Sigmoid colon (tissue), 7 donors: ENCODE data around the gene TMEM107. TPM values are rescaled to one million over a fixed set of nuclear protein-coding genes. Genes with fewer than 3 reads are reported as not detected.

Experiments
- DNase-seq: peaks from one replicate; pipeline ENCODE4 v3.0.0-alpha.2; 2019
- H3K27ac ChIP-seq, 4 donors: fragments of 200-600 bp; sonication (generic); one replicate each; pipeline ENCODE4 v1.5.1; 2016 to 2019; ENCODE audit warnings: mild to moderate bottlenecking in 1 of 4
- H3K27me3 ChIP-seq, 3 donors: fragments of 200-600 bp; sonication (generic); one replicate each; pipeline ENCODE4 v1.5.1; 2019; ENCODE audit warnings: mild to moderate bottlenecking in 1 of 3
- H3K36me3 ChIP-seq, 4 donors: fragments of 200-600 bp; sonication (generic); one replicate each; pipeline ENCODE4 v1.5.1; 2016 to 2019
- H3K4me1 ChIP-seq, 4 donors: fragments of 200-600 bp; sonication (generic); one replicate each; pipeline ENCODE4 v1.5.1; 2017 to 2019
- H3K4me3 ChIP-seq, 4 donors: fragments of 200-600 bp; sonication (generic); one replicate each; pipeline ENCODE4 v1.5.1; 2017 to 2019; ENCODE audit warnings: mild to moderate bottlenecking in 2 of 4, moderate library complexity in 1 of 4
- H3K9me3 ChIP-seq, 4 donors: fragments of 200-600 bp in 3 of 4; sonication (generic) in 3 of 4; one replicate each; pipeline versions ENCODE4 v1.5.1 to v1.6.1; 2013 to 2019
- EP300 ChIP-seq, 4 donors: sonication (generic); formaldehyde crosslinking; IDR thresholded peaks; one replicate each; pipeline ENCODE4 v1.6.1; 2017; ENCODE audit warnings: antibody characterized with exemption in 4 of 4
- POLR2A ChIP-seq, 2 donors: fragments of 450-650 bp; IDR thresholded peaks; one replicate each; pipeline ENCODE4 v1.6.1; 2016; ENCODE audit warnings: antibody characterized with exemption in 2 of 2, mild to moderate bottlenecking in 2 of 2, moderate library complexity in 2 of 2
- POLR2AphosphoS5 ChIP-seq, 4 donors: sonication (generic); formaldehyde crosslinking; IDR thresholded peaks; one replicate each; pipeline ENCODE4 v1.6.1; 2017; ENCODE audit warnings: antibody characterized with exemption in 4 of 4
- WGBS, 2 donors: extraction: QIAGEN DNeasy Blood & Tissue Kit; methylation state at CpG; one replicate each; pipeline ENCODE4 v1.1.7; 2013; 5-methylcytosine and 5-hydroxymethylcytosine counted together
- intact Hi-C: fragments of 100-400 bp; cut with DNase I; formaldehyde crosslinking; loops from one replicate; pipeline ENCODE4 v1.15.1; 2023
- polyA plus RNA-seq, 3 donors: library from polyadenylated mRNA; stranded (reverse); fragments of 200-250 nt; gene quantifications; one replicate each; pipeline ENCODE4 v1.2.3, GENCODE V29; 2013
- total RNA-seq, 4 donors: library from RNA; depleted of rRNA; stranded (reverse); fragments of >200 nt; gene quantifications; one replicate each; pipeline ENCODE4 v1.1.0, GENCODE V29; 2016
- TF ChIP-seq, protein P1 (sequence below), 4 experiments: fragments of 450-650 bp in 3 of 4; fragments of 200-600 bp in 1 of 4; IDR thresholded peaks; one replicate each; pipeline ENCODE4 v1.5.1; 2016 to 2019; ENCODE audit warnings: antibody characterized with exemption in 4 of 4, mild to moderate bottlenecking in 3 of 4, moderate library complexity in 2 of 4
- donor health status: healthy with polysubstance abuse.
- donor health status: Bipolar disorder and iron deficiency.
- donor health status: healthy.

The TMEM107 gene
- total and polyA plus RNA-seq, 7 donors: 4.6 to 61.7 (median 14.4) TPM

DNA sequence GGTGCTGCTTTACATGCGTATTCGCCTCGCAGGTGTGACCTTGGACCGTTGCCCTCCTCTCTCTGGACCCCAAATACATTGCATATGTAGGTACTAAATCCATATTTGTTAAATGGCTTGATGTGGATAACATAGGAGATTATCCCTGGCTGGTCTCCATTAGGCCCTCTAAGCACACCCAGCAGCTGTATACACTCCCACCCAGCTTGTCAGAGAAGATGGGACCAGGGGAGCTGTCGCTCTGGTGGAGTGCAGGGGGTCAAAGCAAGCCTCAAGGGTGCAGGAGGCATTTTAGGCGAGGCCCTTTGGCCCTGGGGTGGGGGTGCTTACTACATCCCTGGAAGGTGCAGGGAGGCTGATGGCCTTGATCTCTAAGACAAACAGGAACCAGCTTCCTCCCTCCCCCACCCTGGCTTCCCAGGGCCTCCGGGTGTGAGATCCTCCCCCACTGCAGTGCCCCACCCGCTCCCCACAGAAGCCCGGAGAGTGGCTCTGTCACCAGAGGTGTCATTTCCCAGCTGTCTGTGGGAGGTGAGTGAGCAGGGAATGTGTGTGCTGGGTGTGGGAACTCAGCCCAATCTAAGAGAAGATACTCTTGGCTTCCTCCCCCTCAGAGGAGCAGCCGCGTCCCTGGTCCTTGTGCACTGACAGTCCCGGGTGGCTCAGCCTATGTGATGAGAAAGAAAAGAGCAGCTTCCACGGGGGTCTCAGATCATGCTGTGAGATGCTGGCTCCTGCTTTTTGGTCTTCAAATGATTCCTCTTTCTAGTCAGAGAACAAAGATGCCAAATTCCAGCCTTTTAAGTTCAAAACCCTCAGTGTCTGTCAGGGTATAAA lies 12.0 kb downstream of the TMEM107 start:
- Histone ChIP-seq H3K27ac (peak overlapping the region; percentile 98 to 100 (median 99)), H3K27me3 (no peaks in the 10 kb centered on the region), H3K4me3 (no peak overlapping the region), H3K36me3 (peaks cover 0 to 20% (median 13%) of the 10 kb centered on the region in 4 donors), H3K9me3 (no peaks in the 10 kb centered on the region), H3K4me1 (peaks cover 0 to 45% (median 40%) of the 10 kb centered on the region in 4 donors)
- intact Hi-C loops: loop anchor here (5.0 kb wide), 1 partner anchor 58 kb away; no protein-coding TSS in a partner anchor
- TF ChIP-seq POLR2AphosphoS5 (IDR thresholded peaks at IDR 0.05): peak in 2 of 4 donors; percentile 21 to 63
- TF ChIP-seq POLR2A (IDR thresholded peaks at IDR 0.05): no peak
- 13 to 31% methylated on average over 13 of the region's 13 CpGs for WGBS, 2 donors
- peak; percentile 92 for DNase-seq

DNA sequence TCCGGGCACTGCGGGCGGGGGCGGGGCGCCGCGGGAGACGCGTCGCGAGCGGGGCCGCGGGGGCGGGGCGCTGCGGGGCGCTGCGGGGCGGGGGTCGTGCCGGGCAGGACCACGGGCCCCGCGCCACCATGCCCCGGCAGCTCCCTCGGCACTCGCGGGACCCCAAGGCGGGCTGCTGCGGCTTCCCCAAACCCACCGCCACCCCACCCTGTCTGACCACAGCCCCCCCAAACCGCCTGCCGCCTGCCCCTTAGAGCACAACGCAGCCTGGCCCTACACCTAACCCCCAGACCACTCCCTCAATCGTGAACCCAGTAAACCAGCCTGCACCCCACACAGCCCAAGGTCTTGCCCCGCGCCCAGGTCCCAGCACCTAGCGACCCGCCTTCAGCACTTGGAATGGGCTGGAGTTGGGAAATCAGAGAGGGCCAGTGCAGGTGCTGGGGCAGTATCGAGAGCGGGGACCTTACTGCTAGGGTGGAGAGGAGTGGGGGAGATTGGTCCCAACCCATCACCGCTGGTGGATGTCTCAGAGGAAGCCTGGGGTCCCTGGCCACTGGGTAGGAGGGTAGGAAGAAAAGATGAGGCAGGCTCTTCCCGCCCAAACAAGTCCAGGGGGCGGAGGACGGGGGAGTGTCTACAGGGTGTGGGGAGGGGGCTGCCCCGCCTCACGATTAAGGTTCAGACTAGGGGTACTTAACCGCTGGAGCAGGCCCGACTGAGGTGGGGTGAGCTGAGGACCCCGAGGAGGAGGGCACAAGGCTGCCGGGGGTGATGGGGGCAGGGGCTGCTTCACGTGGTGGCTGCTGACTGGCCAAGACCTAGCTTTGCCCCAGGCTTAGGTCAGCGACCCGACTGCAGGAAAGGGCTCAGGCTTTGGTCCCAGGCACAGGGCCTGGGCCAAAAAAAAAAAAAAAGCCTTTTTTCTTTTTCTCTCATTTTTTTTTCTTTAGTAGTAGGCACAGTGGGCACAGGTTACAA lies 12.9 kb downstream of the TMEM107 start:
- peak overlapping the region; percentile 98 to 100 (median 99) for H3K27ac ChIP-seq
- H3K27me3 ChIP-seq: no peaks in the 10 kb centered on the region
- 12 to 14% methylated on average over 55 of the region's 55 CpGs for WGBS, 2 donors
- H3K4me3 ChIP-seq: peak overlapping the region; percentile 46 to 99 (median 91)
- H3K4me1 ChIP-seq: peaks cover 0 to 53% (median 48%) of the 10 kb centered on the region in 4 donors
- peaks cover 0 to 21% (median 14%) of the 10 kb centered on the region in 4 donors for H3K36me3 ChIP-seq
- peak; percentile 81 for DNase-seq
- intact Hi-C loops: loop anchor here (5.0 kb wide), 1 partner anchor 59 kb away; no protein-coding TSS in a partner anchor
- no peaks in the 10 kb centered on the region for H3K9me3 ChIP-seq
- TF ChIP-seq, protein P1, sequence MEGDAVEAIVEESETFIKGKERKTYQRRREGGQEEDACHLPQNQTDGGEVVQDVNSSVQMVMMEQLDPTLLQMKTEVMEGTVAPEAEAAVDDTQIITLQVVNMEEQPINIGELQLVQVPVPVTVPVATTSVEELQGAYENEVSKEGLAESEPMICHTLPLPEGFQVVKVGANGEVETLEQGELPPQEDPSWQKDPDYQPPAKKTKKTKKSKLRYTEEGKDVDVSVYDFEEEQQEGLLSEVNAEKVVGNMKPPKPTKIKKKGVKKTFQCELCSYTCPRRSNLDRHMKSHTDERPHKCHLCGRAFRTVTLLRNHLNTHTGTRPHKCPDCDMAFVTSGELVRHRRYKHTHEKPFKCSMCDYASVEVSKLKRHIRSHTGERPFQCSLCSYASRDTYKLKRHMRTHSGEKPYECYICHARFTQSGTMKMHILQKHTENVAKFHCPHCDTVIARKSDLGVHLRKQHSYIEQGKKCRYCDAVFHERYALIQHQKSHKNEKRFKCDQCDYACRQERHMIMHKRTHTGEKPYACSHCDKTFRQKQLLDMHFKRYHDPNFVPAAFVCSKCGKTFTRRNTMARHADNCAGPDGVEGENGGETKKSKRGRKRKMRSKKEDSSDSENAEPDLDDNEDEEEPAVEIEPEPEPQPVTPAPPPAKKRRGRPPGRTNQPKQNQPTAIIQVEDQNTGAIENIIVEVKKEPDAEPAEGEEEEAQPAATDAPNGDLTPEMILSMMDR (IDR thresholded peaks at IDR 0.05): no peak
- TF ChIP-seq EP300 (IDR thresholded peaks at IDR 0.05) (no peak), POLR2AphosphoS5 (IDR thresholded peaks at IDR 0.05) (no peak), POLR2A (IDR thresholded peaks at IDR 0.05) (no peak)

DNA sequence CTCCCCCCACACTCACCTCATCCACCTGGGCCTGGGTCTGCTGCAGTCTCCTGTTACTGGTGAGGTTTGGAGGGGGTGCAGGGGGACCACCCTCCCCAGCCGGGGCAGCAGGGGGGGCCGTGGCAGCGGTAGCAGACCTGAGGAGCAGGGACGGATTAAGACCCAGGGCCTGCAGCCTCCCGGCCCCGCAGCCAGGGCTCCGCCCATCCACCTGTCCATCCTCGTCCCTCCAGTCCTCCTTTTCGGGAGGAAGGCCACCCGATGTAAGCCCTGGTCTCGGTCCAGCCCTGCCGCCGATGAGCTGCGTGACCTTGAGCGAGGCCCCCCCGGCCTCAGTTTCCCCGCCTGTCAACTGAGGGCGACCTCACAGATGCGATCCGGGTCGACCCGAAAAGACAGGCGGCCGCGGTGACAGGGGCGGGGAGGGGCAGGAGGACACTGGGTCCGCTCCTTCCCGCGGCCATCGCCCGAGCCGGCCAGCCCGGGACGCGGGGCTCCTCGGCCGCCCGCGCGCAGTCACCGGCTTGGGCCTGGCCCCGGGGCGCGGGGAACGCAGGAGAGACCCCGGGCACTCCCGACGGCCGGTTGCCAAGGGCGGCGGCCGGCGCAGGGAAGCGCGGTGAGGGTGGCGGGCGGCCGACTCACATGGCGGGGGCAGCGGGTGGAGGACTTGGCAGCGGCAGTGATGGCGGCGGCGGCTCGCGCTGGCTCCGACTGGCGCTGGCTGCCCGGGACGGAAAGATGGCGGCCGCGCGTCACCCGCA lies 13.8 kb downstream of the TMEM107 start, which contains the start of gene VAMP2:
Gene VAMP2 (minus strand): TSS at position 716 of the 764 bp plus-strand sequence. CDS start 69 bp downstream, at position 647.
- TF ChIP-seq EP300 (IDR thresholded peaks at IDR 0.05) (no peak), POLR2AphosphoS5 (IDR thresholded peaks at IDR 0.05) (peak; percentile 88 to 95 (median 93)), POLR2A (IDR thresholded peaks at IDR 0.05) (peak in 1 of 2 donors; percentile 33)
- TF ChIP-seq, protein P1 (IDR thresholded peaks at IDR 0.05): peak in 2 of 4 experiments; percentile 18 to 29
- Histone ChIP-seq H3K4me3 (peak within 1 kb of the TSS; percentile 83 to 99 (median 98)), H3K4me1 (peaks cover 0 to 61% (median 56%) of the 10 kb centered on the region in 4 donors), H3K9me3 (no peaks in the 10 kb centered on the region), H3K27ac (peak within 1 kb of the TSS; percentile 98 to 100 (median 99)), H3K36me3 (peaks cover 0 to 21% (median 14%) of the 10 kb centered on the region in 4 donors), H3K27me3 (no peaks in the 10 kb centered on the region)
- intact Hi-C loops: loop anchor here (5.0 kb wide), 1 partner anchor 60 kb away; no protein-coding TSS in a partner anchor
- peak; percentile 92 for DNase-seq
- whole genome bisulfite sequencing, 2 donors: 1% methylated on average over 75 of the region's 75 CpGs

DNA sequence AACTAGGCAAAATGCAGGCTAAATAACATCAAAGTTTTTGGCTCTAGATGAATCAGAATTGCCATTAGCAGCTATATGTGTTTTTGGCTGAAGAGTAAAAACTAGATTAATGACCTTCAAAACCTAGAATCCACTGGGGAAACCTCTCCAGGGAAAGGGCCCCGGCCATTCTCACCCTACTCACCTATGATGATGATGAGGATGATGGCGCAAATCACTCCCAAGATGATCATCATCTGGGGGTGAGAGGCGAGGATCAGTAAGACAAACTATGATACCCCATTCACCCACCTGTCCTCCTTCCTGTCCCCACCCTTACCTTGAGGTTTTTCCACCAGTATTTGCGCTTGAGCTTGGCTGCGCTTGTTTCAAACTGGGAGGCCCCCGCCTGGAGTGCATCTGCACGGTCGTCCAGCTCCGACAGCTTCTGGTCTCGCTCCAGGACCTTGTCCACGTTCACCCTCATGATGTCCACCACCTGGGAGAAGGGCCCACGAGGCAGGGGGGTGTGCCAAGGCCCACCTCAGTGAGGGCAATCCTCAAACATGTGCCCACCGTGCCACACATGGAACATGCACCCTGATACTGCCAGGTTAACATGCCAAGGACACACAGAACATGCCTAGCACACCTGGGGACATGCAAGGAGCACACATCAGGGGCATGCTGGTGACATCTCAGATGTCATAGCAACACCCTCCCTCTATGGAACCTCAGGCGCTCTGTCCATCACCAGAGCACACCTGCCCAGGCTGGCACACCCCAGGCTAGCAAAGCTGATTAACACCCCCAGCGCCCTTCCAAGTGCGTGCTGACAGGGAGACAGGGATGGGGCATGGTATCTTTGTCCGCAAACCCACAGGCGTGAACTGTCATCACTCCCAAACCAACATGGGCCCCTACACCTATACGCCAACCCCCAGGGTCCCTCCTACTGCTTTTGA lies 14.6 kb downstream of the TMEM107 start:
- Histone ChIP-seq H3K9me3 (no peaks in the 10 kb centered on the region), H3K27ac (peak overlapping the region; percentile 98 to 100 (median 99)), H3K36me3 (peaks cover 0 to 21% (median 14%) of the 10 kb centered on the region in 4 donors), H3K4me3 (peak overlapping the region; percentile 83 to 99 (median 98)), H3K27me3 (no peaks in the 10 kb centered on the region), H3K4me1 (peaks cover 0 to 67% (median 60%) of the 10 kb centered on the region in 4 donors)
- intact Hi-C loops: loop anchor here (5.0 kb wide), 1 partner anchor 61 kb away; no protein-coding TSS in a partner anchor
- TF ChIP-seq, protein P1 (IDR thresholded peaks at IDR 0.05): no peak
- DNase-seq: peak; percentile 80
- WGBS, 2 donors: 54 to 62% methylated on average over 19 of the region's 19 CpGs
